Measurements from ENCODE around the gene EMC6.

EMC6 gene

DNA sequence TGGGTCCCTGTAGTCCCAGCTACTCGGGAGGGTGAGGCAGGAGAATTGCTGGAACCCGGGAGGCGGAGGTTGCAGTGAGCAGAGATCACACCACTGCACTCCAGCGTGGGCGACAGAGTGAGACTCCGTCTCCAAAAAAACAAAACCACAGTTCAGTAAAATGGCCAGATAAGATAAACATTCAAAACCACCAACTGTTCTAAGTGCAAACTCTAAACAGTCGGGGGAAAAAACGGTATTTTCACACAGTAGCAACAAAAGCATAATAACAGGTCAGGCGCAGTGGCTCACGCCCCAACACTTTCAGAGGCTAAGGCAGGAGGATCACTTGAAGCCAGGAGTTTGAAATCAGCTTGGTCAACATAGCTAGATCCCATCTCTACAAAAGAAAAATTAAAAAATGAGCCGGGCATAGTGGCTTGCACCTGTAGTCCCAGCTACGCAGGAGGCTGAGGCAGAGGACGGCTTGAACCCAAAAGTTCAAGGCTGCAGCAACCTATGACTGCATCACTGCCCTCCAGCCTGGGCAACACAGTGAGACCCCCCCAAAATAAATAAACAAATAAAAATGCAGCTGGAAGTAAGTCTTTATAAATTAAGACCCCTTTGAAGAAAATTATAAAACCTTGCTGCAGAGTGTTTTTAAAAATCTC, 44.3 kb downstream of the EMC6 start:
- no peak for DNase-seq (ENCODE audit: low spot score)

DNA sequence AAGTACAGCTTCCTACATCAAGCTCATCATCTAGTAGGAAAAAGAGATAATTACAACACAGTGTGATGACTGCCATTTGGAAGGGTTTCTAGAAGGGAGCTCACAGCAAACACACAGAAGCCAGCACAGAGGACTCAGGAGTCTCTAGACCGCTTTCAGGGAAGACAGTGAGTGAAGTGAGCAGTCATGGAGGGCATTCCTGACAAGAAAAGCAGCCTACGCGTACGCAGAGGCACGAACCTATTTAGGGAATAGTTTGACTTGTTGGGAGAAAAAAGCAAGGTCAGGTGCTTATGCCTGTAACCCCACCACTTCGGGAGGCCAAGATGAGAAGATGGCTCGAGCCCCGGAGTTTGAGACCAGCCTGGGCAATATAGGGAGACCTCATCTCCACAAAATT, 46.7 kb downstream of the EMC6 start:
- DNase-seq (ENCODE audit: low spot score): no peak

GRCh38 chr17:3718201-3718600, 49.6 kb downstream of the EMC6 start:
- no peak for DNase-seq (ENCODE audit: low spot score)

- no peak for DNase-seq (ENCODE audit: low spot score)
These were observed 50.7 kb downstream of the EMC6 start for GRCh38 chr17:3719265-3719664.

Measured in HuH-7.5 (cell line).